ENCODE data around the gene CDYL2.
"Not testable (repeated sequence)": the region's sequence is repeated elsewhere in the genome, so short reads cannot be mapped to it uniquely, and the experiment has no call there.

- TF ChIP-seq, protein P1, sequence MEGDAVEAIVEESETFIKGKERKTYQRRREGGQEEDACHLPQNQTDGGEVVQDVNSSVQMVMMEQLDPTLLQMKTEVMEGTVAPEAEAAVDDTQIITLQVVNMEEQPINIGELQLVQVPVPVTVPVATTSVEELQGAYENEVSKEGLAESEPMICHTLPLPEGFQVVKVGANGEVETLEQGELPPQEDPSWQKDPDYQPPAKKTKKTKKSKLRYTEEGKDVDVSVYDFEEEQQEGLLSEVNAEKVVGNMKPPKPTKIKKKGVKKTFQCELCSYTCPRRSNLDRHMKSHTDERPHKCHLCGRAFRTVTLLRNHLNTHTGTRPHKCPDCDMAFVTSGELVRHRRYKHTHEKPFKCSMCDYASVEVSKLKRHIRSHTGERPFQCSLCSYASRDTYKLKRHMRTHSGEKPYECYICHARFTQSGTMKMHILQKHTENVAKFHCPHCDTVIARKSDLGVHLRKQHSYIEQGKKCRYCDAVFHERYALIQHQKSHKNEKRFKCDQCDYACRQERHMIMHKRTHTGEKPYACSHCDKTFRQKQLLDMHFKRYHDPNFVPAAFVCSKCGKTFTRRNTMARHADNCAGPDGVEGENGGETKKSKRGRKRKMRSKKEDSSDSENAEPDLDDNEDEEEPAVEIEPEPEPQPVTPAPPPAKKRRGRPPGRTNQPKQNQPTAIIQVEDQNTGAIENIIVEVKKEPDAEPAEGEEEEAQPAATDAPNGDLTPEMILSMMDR (conservative IDR thresholded peaks at IDR 0.05; ENCODE audit: low read length), result not testable (repeated sequence)
- not testable (repeated sequence) for TF ChIP-seq EZH2phosphoT487 (IDR thresholded peaks at IDR 0.05; ENCODE audit: borderline replicate concordance, low read depth, low read length)
These were observed 17.8 kb downstream of the CDYL2 start for GRCh38 chr16:80786561-80786960.
